T-helper 22 cell (primary cell): ENCODE data around the gene FOXJ3.

ENCODE experiments used
- DNase-seq: peaks from one replicate; pipeline ENCODE4 v3.0.0-alpha.2; 2020; ENCODE audit warnings: low read depth

The FOXJ3 gene

GRCh38 chr1:42311138-42311537 lies 23.9 kb downstream of the FOXJ3 start:
- no peak for DNase-seq

GRCh38 chr1:42306977-42307376 lies 28.1 kb downstream of the FOXJ3 start:
- no peak for DNase-seq

GRCh38 chr1:42305639-42306038 lies 29.4 kb downstream of the FOXJ3 start:
- no peak for DNase-seq

- DNase-seq, result no peak
Observed at GRCh38 chr1:42302034-42302433, 33.0 kb downstream of the FOXJ3 start.

GRCh38 chr1:42298520-42298919 lies 36.5 kb downstream of the FOXJ3 start:
- no peak for DNase-seq

GRCh38 chr1:42295816-42296215 lies 39.2 kb downstream of the FOXJ3 start:
- no peak for DNase-seq

- no peak for DNase-seq
Observed at GRCh38 chr1:42290130-42290529, 44.9 kb downstream of the FOXJ3 start.

- no peak for DNase-seq
Observed at GRCh38 chr1:42288311-42288985, 46.6 kb downstream of the FOXJ3 start.

GRCh38 chr1:42282867-42283583 lies 52.0 kb downstream of the FOXJ3 start:
- DNase-seq, result no peak

- no peak for DNase-seq
Observed at GRCh38 chr1:42282024-42282579, 52.9 kb downstream of the FOXJ3 start.

- DNase-seq, result no peak
Observed at GRCh38 chr1:42280821-42281220, 54.2 kb downstream of the FOXJ3 start.

- DNase-seq, result no peak
Observed at GRCh38 chr1:42279055-42279454, 56.0 kb downstream of the FOXJ3 start.

GRCh38 chr1:42272920-42273319 lies 62.1 kb downstream of the FOXJ3 start:
- no peak for DNase-seq

- no peak for DNase-seq
Observed at GRCh38 chr1:42267904-42268303, 67.1 kb downstream of the FOXJ3 start.

GRCh38 chr1:42266253-42267135 lies 68.5 kb downstream of the FOXJ3 start:
- no peak for DNase-seq

GRCh38 chr1:42264511-42265190 lies 70.4 kb downstream of the FOXJ3 start:
- no peak for DNase-seq

- DNase-seq, result no peak
Observed at GRCh38 chr1:42263019-42263418, 72.0 kb downstream of the FOXJ3 start.

- no peak for DNase-seq
Observed at GRCh38 chr1:42260376-42261070, 74.5 kb downstream of the FOXJ3 start.

- no peak for DNase-seq
Observed at GRCh38 chr1:42259739-42260064, 75.3 kb downstream of the FOXJ3 start.

- DNase-seq, result no peak
Observed at GRCh38 chr1:42259059-42259738, 75.8 kb downstream of the FOXJ3 start.

- DNase-seq, result no peak
Observed at GRCh38 chr1:42258218-42258617, 76.8 kb downstream of the FOXJ3 start.
